HG03520 (cell line): ENCODE measurements around the gene ITGA1.
"Not testable (repeated sequence)": the region's sequence is repeated elsewhere in the genome, so short reads cannot be mapped to it uniquely, and the experiment has no call there.

Experiments
- ATAC-seq: cut with Tn5 transposase; IDR thresholded peaks from one replicate; pipeline ENCODE4 v1.9.1; 2021; ENCODE audit warnings: mild to moderate bottlenecking, moderate library complexity; ENCODE audit not compliant: unreplicated experiment

Gene ITGA1

GRCh38 chr5:52800394-52801213 lies 12.9 kb downstream of the ITGA1 start:
- peak; percentile 32 for ATAC-seq

- ATAC-seq = no peak
Observed at GRCh38 chr5:52801329-52801728, 13.6 kb downstream of the ITGA1 start.

- no peak for ATAC-seq
Observed at GRCh38 chr5:52802272-52802973, 14.7 kb downstream of the ITGA1 start.

GRCh38 chr5:52802974-52803336 lies 15.2 kb downstream of the ITGA1 start:
- no peak for ATAC-seq

GRCh38 chr5:52804387-52804791 lies 16.7 kb downstream of the ITGA1 start:
- ATAC-seq = no peak

- no peak for ATAC-seq
Observed at GRCh38 chr5:52804981-52805380, 17.3 kb downstream of the ITGA1 start.

GRCh38 chr5:52805615-52806014 lies 17.9 kb downstream of the ITGA1 start:
- no peak for ATAC-seq

- ATAC-seq = no peak
Observed at GRCh38 chr5:52807037-52807436, 19.3 kb downstream of the ITGA1 start.

- no peak for ATAC-seq
Observed at GRCh38 chr5:52807723-52808122, 20.0 kb downstream of the ITGA1 start.

GRCh38 chr5:52808316-52808901 lies 20.7 kb downstream of the ITGA1 start:
- no peak for ATAC-seq

- ATAC-seq = no peak
Observed at GRCh38 chr5:52809884-52810283, 22.2 kb downstream of the ITGA1 start.

GRCh38 chr5:52810426-52810825 lies 22.7 kb downstream of the ITGA1 start:
- no peak for ATAC-seq

- ATAC-seq = no peak
Observed at GRCh38 chr5:52811067-52811749, 23.5 kb downstream of the ITGA1 start.

- no peak for ATAC-seq
Observed at GRCh38 chr5:52814352-52815148, 26.8 kb downstream of the ITGA1 start.

GRCh38 chr5:52817818-52818217 lies 30.1 kb downstream of the ITGA1 start:
- ATAC-seq = no peak

GRCh38 chr5:52818360-52818759 lies 30.6 kb downstream of the ITGA1 start:
- no peak for ATAC-seq

GRCh38 chr5:52818807-52819206 lies 31.1 kb downstream of the ITGA1 start:
- ATAC-seq = not testable (repeated sequence)

GRCh38 chr5:52821901-52822300 lies 34.2 kb downstream of the ITGA1 start:
- ATAC-seq = no peak

GRCh38 chr5:52822437-52822836 lies 34.7 kb downstream of the ITGA1 start:
- ATAC-seq = no peak

- no peak for ATAC-seq
Observed at GRCh38 chr5:52824827-52825226, 37.1 kb downstream of the ITGA1 start.

- ATAC-seq = peak; percentile 92
Observed at GRCh38 chr5:52825826-52826225, 38.1 kb downstream of the ITGA1 start.
